Fibroblast of lung (primary cell): ENCODE measurements around the gene PAQR7. TPM values are rescaled to one million over a fixed set of nuclear protein-coding genes. Genes with fewer than 3 reads are reported as not detected.
"Not testable (repeated sequence)": the region's sequence is repeated elsewhere in the genome, so short reads cannot be mapped to it uniquely, and the experiment has no call there.

ENCODE experiments used
- DNase-seq, 2 donors: peaks; one replicate each; pipeline versions ENCODE4 v3.0.0 to v3.0.0-alpha.2; 2010; ENCODE audit warnings: low read depth in 2 of 2
- H2AFZ ChIP-seq: 2 replicates; pipeline ENCODE4 v1.5.1; 2012; ENCODE audit warnings: low read length, control low read depth, inconsistent platforms
- H3K27ac ChIP-seq: 2 replicates; pipeline ENCODE4 v1.5.1; 2011; ENCODE audit warnings: low read length, control low read depth; ENCODE audit not compliant: insufficient read depth
- H3K27me3 ChIP-seq: 2 replicates; pipeline ENCODE4 v1.5.1; 2011; ENCODE audit warnings: mild to moderate bottlenecking, low read length; ENCODE audit not compliant: control insufficient read depth, insufficient read depth
- H3K36me3 ChIP-seq: 2 replicates; pipeline ENCODE4 v1.5.1; 2011; ENCODE audit warnings: low read length; ENCODE audit not compliant: control insufficient read depth, insufficient read depth
- H3K4me1 ChIP-seq: 2 replicates; pipeline ENCODE4 v1.5.1; 2011; ENCODE audit warnings: low read length; ENCODE audit not compliant: control insufficient read depth, insufficient read depth; ENCODE audit errors: extremely low read depth
- H3K4me2 ChIP-seq: 2 replicates; pipeline ENCODE4 v1.5.1; 2011; ENCODE audit warnings: low read length, control low read depth; ENCODE audit not compliant: insufficient read depth; ENCODE audit errors: extremely low read depth
- H3K4me3 ChIP-seq, 4 experiments: fragments of 200-600 bp in 1 of 4; sonication (generic) in 1 of 4; replicated peaks in 1 of 4; 2 replicates each; pipeline ENCODE4 v1.5.1; 2011 to 2016; ENCODE audit warnings: low read length in 4 of 4, low read depth in 3 of 4, mild to moderate bottlenecking in 3 of 4, control low read depth in 2 of 4, inconsistent platforms in 1 of 4, mixed read lengths in 1 of 4; ENCODE audit not compliant: insufficient read depth in 1 of 4; ENCODE audit errors: control extremely low read depth in 1 of 4
- H3K79me2 ChIP-seq: 2 replicates; pipeline ENCODE4 v1.5.1; 2012; ENCODE audit warnings: mild to moderate bottlenecking, low read length, inconsistent platforms; ENCODE audit not compliant: control insufficient read depth, insufficient read depth
- H3K9ac ChIP-seq: 2 replicates; pipeline ENCODE4 v1.5.1; 2011; ENCODE audit warnings: mild to moderate bottlenecking, low read length, control low read depth; ENCODE audit not compliant: insufficient read depth
- H3K9me3 ChIP-seq: 2 replicates; pipeline ENCODE4 v1.5.1; 2012; ENCODE audit warnings: low read depth, low read length; ENCODE audit not compliant: control insufficient read depth, insufficient read depth
- H4K20me1 ChIP-seq: 2 replicates; pipeline ENCODE4 v1.5.1; 2011; ENCODE audit warnings: low read length; ENCODE audit not compliant: control insufficient read depth, insufficient read depth; ENCODE audit errors: extremely low read depth
- CTCF ChIP-seq, 2 donors: IDR thresholded peaks in 1 of 2; conservative IDR thresholded peaks in 1 of 2; 1 replicate in 1 of 2; 2 replicates in 1 of 2; pipeline ENCODE4 v1.5.1; 2011 to 2012; ENCODE audit warnings: low read length in 2 of 2, control low read depth in 1 of 2, inconsistent platforms in 1 of 2, low read depth in 1 of 2, mild to moderate bottlenecking in 1 of 2
- EZH2 ChIP-seq: IDR thresholded peaks from 2 replicates; pipeline ENCODE4 v1.5.1; 2012; ENCODE audit warnings: low read length, control low read depth, mild to moderate bottlenecking; ENCODE audit errors: missing control alignments
- polyA plus RNA-seq, 2 donors: library from polyadenylated mRNA; depleted of rRNA in 1 of 2; stranded (reverse) in 1 of 2; unstranded in 1 of 2; fragments of >200 nt; gene quantifications; 2 replicates each; pipeline ENCODE4 v1.2.1, GENCODE V29; 2011 to 2012; ENCODE audit warnings: missing spikeins in 1 of 2
- total RNA-seq: library from RNA; depleted of rRNA; stranded (reverse); fragments of >200 nt; gene quantifications from 2 replicates; pipeline ENCODE4 v1.2.1, GENCODE V29; 2014

Gene PAQR7
- total and polyA plus RNA-seq, 2 donors (not counting 1 experiment from before 2014, with no cell fraction given): 12.8 to 15.9 TPM

GRCh38 chr1:25843483-25843882 is 32.0 kb downstream of the PAQR7 start:
- H3K4me3 ChIP-seq: no peak overlapping the region
- H3K79me2 ChIP-seq: no peaks in the 10 kb centered on the region

GRCh38 chr1:25839808-25840207 is 35.7 kb downstream of the PAQR7 start:
- DNase-seq, H3K4me2 ChIP-seq, H3K4me1 ChIP-seq, H3K9ac ChIP-seq, H3K27ac ChIP-seq, H3K27me3 ChIP-seq, H3K79me2 ChIP-seq, H2AFZ ChIP-seq, H3K4me3 ChIP-seq, H4K20me1 ChIP-seq, H3K9me3 ChIP-seq, H3K36me3 ChIP-seq: not testable (repeated sequence)

More at GRCh38 chr1:25843483-25843882, 32.0 kb downstream of the PAQR7 start:
- DNase-seq: no peak
- Histone ChIP-seq H3K9me3 (no peaks in the 10 kb centered on the region), H2AFZ (no peak overlapping the region), H3K4me1 (no peaks in the 10 kb centered on the region), H3K27ac (no peak overlapping the region), H3K4me2 (no peak overlapping the region), H3K27me3 (no peaks in the 10 kb centered on the region), H3K9ac (no peak overlapping the region), H4K20me1 (no peaks in the 10 kb centered on the region), H3K36me3 (no peaks in the 10 kb centered on the region)
- TF ChIP-seq EZH2 (no peak), CTCF (conservative IDR thresholded peaks at IDR 0.05 in 1 of 2, IDR thresholded peaks at IDR 0.05 in 1 of 2; ENCODE audit: low read depth in 1 of 2, low read length in 2 of 2) (no peak)

- H4K20me1 ChIP-seq: no peaks in the 10 kb centered on the region
- H3K4me1 ChIP-seq: no peaks in the 10 kb centered on the region
- H3K27ac ChIP-seq: no peak overlapping the region
- no peak overlapping the region for H2AFZ ChIP-seq
- no peaks in the 10 kb centered on the region for H3K79me2 ChIP-seq
- peak in 1 of 2 donors; percentile 26 for DNase-seq
- H3K9ac ChIP-seq: no peak overlapping the region
- no peak overlapping the region for H3K4me3 ChIP-seq
- no peaks in the 10 kb centered on the region for H3K9me3 ChIP-seq
- TF ChIP-seq CTCF (conservative IDR thresholded peaks at IDR 0.05 in 1 of 2, IDR thresholded peaks at IDR 0.05 in 1 of 2; ENCODE audit: low read depth in 1 of 2, low read length in 2 of 2) (peak; percentile 22 to 43), EZH2 (no peak)
- H3K4me2 ChIP-seq: no peak overlapping the region
- H3K27me3 ChIP-seq: no peaks in the 10 kb centered on the region
- peaks cover 2% of the 10 kb centered on the region for H3K36me3 ChIP-seq
Observed at GRCh38 chr1:25837262-25837875, 38.1 kb downstream of the PAQR7 start.
